Esophagus muscularis mucosa (tissue), 3 donors: ENCODE measurements around the gene DELE1.

Experiments used
- POLR2AphosphoS5 ChIP-seq, 2 donors: sonication (generic); formaldehyde crosslinking; IDR thresholded peaks; one replicate each; pipeline ENCODE4 v1.6.1; 2017; ENCODE audit warnings: antibody characterized with exemption in 2 of 2
- TF ChIP-seq, protein P1 (sequence below), 3 experiments: fragments of 200-600 bp in 2 of 3; fragments of 450-650 bp in 1 of 3; sonication (generic) in 2 of 3; IDR thresholded peaks; one replicate each; pipeline ENCODE4 v1.5.1; 2017 to 2019; ENCODE audit warnings: antibody characterized with exemption in 3 of 3, mild to moderate bottlenecking in 2 of 3, moderate library complexity in 1 of 3

DNA sequence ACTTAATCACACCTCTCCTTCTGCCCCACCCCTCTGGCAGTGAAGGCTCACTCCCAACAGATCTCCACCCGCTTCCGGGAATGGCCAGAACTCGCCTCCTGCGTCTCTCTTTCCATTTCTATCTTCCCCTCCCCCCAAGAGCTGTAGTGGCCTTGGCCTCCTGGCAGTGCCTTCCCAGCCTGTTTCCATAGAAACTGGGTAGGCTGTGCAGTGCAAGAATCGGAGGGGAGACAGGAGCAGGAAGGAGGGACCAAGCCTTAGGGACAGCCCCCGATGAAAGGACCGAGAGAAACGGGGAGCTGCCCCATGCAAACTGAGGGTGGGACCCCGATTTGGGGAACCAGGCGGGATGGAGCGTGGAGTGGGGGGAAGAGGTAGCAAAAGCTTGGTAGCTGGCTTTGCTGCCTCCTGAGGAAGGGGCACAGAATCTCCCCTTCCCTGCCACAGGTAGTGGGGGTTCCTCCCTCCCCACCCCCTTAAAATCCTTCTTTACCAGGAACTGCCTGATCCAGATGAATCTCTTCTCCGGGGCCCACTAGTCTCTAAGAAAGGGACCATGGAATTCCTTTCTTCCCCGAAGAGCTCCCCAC, 41.0 kb upstream of the DELE1 start:
- TF ChIP-seq, protein P1, sequence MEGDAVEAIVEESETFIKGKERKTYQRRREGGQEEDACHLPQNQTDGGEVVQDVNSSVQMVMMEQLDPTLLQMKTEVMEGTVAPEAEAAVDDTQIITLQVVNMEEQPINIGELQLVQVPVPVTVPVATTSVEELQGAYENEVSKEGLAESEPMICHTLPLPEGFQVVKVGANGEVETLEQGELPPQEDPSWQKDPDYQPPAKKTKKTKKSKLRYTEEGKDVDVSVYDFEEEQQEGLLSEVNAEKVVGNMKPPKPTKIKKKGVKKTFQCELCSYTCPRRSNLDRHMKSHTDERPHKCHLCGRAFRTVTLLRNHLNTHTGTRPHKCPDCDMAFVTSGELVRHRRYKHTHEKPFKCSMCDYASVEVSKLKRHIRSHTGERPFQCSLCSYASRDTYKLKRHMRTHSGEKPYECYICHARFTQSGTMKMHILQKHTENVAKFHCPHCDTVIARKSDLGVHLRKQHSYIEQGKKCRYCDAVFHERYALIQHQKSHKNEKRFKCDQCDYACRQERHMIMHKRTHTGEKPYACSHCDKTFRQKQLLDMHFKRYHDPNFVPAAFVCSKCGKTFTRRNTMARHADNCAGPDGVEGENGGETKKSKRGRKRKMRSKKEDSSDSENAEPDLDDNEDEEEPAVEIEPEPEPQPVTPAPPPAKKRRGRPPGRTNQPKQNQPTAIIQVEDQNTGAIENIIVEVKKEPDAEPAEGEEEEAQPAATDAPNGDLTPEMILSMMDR (IDR thresholded peaks at IDR 0.05), result no peak
- no peak for TF ChIP-seq POLR2AphosphoS5 (IDR thresholded peaks at IDR 0.05)
